GM10248 (cell line): ENCODE measurements around the gene SARS2.
"Not testable (repeated sequence)": the region's sequence is repeated elsewhere in the genome, so short reads cannot be mapped to it uniquely, and the experiment has no call there.

ENCODE experiments used
- CTCF ChIA-PET: fragments of 300-600 bp; sonication (Branson Sonifier 250); formaldehyde crosslinking; extraction: SDS; loops from one replicate; lab custom pipeline; 2021; ENCODE audit warnings: antibody characterized with exemption; lab: Yijun Ruan, JAX
- POLR2A ChIA-PET: fragments of 350-650 bp; sonication (Branson Sonifier 250); formaldehyde crosslinking; extraction: SDS; loops from one replicate; lab custom pipeline; 2020; ENCODE audit warnings: antibody characterized with exemption; lab: Yijun Ruan, JAX
- DNase-seq: peaks from one replicate; pipeline ENCODE4 v3.0.0; 2012; ENCODE audit errors: extremely low spot score
- TF ChIP-seq, protein P1 (sequence below): IDR thresholded peaks from 2 replicates; pipeline ENCODE4 v1.5.1; 2012; ENCODE audit warnings: mild to moderate bottlenecking, low read depth; ENCODE audit errors: extremely low read depth, missing control alignments, control extremely low read depth

Gene SARS2

DNA sequence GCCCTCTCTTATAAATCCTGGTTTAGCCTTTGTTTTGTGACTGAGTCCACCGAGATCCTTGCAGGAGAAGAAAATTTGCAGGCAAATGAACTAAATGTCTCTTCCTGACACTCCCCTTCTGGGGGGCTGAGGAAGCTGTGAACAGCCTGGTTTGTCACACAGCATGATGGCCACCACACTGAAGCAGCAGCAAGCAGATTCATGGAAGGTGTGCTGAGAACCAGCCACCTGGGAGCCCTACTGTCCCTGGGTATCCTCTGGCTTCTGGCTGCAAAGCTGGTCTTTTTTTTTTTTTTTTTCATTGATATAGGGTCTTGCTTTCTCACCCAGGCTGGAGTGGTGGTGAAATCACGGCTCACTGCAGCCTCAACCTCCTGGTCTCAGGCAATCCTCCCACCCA lies 11.4 kb upstream of the SARS2 start:
- ChIA-PET POLR2A (interaction anchor here (0.6 kb wide), 1 partner anchor 36 kb away, joined by 3 read pairs; no protein-coding TSS in a partner anchor), CTCF (interaction anchor here (1.0 to 2.5 kb wide), 2 partner anchors 10 to 12 kb away, joined by 3 to 8 read pairs; partner anchors contain the start of genes MRPS12 and SARS2)
- DNase-seq, result peak; percentile 2
- TF ChIP-seq, protein P1, sequence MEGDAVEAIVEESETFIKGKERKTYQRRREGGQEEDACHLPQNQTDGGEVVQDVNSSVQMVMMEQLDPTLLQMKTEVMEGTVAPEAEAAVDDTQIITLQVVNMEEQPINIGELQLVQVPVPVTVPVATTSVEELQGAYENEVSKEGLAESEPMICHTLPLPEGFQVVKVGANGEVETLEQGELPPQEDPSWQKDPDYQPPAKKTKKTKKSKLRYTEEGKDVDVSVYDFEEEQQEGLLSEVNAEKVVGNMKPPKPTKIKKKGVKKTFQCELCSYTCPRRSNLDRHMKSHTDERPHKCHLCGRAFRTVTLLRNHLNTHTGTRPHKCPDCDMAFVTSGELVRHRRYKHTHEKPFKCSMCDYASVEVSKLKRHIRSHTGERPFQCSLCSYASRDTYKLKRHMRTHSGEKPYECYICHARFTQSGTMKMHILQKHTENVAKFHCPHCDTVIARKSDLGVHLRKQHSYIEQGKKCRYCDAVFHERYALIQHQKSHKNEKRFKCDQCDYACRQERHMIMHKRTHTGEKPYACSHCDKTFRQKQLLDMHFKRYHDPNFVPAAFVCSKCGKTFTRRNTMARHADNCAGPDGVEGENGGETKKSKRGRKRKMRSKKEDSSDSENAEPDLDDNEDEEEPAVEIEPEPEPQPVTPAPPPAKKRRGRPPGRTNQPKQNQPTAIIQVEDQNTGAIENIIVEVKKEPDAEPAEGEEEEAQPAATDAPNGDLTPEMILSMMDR, result no peak

DNA sequence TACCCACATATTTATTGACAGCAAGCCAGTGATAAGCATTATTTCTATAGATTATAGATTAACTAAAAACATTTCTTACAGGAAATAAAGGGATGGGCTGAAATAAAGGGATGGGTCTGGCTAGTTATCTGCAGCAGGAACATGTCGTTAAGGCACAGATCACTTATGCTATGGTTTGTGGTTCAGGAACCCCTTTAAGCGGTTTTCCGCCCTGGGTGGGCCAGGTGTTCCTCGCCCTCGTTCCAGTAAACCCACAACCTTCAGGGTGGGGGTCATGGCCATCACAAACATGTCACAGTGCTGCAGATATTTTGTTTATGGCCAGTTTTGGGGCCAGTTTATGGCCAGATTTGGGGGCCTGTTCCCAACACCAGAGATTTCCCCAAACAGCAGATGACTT lies 10.9 kb upstream of the SARS2 start:
- CTCF ChIA-PET, result interaction anchor here (0.8 to 2.5 kb wide), 3 partner anchors 8 to 11 kb away, joined by 3 to 16 read pairs (median 13); partner anchors contain the start of genes MRPS12 and SARS2

DNA sequence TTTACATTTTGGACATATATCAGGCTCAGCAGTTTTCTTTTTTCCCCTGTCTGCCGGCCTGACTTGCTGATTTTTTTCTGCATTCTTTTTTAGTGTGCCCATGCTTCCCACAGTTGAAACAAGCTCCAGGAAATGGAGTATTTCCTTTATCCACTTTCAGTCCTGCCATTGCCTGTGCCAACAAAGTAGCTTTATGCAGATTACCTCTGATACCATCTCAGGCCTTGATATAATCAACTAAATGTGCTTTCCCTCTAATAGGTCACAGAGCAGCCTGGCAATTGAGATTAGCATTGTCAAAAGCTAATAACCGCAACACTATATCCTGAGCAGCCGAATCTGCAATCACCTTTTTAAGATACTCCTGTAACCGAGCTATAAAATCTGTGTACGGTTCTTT lies 9.4 kb upstream of the SARS2 start:
- ChIA-PET POLR2A (no interaction called here), CTCF (interaction anchor here (0.9 to 2.5 kb wide), 4 partner anchors 9 to 537 kb away, joined by 3 to 16 read pairs (median 8); partner anchors contain the start of genes FAM98C, MRPS12 and SARS2)
- DNase-seq, result no peak
- TF ChIP-seq, protein P1, result no peak

More for the DNA sequence above, 10.9 kb upstream of the SARS2 start:
- POLR2A ChIA-PET, result interaction anchor here (0.6 kb wide), 1 partner anchor 36 kb away, joined by 3 read pairs; no protein-coding TSS in a partner anchor
- DNase-seq, result not testable (repeated sequence)

DNA sequence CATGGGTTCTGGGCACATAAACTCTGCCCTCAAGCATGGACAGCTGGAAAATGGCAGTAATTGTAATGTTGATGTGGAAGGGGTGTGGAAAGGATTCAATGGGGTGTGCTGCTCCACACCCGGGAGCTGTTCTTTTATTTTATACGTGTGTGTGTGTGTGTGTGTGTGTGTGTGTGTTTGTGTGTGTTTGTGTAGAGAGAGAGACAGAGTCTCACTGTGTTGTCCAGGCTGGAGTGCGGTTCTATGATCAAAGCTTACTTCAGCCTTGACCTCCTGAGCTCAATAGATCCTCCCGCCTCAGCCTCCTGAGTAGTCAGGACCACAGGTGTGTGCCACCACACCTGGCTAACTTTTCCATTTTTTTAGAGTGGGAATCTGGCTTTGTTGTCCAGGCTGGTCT lies 3.0 kb upstream of the SARS2 start:
- TF ChIP-seq, protein P1, result no peak

DNA sequence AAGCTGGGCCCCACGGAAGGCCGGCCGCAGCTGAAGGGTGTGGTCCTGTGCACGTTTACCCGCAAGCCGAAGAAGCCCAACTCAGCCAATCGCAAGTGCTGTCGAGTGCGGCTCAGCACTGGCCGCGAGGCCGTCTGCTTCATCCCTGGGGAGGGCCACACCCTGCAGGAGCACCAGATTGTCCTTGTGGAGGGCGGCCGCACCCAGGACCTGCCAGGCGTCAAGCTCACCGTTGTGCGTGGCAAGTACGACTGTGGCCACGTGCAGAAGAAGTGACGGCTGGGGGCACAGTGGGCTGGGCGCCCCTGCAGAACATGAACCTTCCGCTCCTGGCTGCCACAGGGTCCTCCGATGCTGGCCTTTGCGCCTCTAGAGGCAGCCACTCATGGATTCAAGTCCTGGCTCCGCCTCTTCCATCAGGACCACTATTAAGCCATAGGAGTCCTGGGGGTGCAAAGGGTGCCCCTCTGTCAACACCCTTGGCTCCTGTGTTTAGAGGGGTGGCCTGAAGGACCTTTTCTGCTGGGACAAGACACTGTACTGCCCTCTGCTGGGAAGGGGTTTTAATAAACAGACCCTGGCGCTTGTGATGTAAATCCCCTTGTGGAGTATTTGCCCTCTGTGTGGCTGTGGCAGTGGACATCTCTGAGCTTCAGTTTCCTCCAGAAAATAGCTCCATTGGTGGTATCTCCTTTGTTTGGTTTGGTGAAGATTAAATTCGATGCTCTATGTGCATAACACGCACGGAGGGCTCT lies 2.0 kb upstream of the SARS2 start:
- ChIA-PET POLR2A (no interaction called here), CTCF (interaction anchor here (0.6 to 4.7 kb wide), 14 partner anchors 9 to 530 kb away, joined by 3 to 26 read pairs (median 4); partner anchors contain the start of gene FAM98C)
- DNase-seq, result no peak
- TF ChIP-seq, protein P1, result peak; percentile 36

More for the DNA sequence above, 3.0 kb upstream of the SARS2 start:
- DNase-seq, result no peak
- CTCF ChIA-PET, result interaction anchor here (0.6 to 4.7 kb wide), 10 partner anchors 8 to 531 kb away, joined by 3 to 26 read pairs (median 4); partner anchors contain the start of gene FAM98C
- POLR2A ChIA-PET, result interaction anchor here (0.7 kb wide), 1 partner anchor 565 kb away, joined by 3 read pairs; the partner anchor contains the start of gene DLL3

DNA sequence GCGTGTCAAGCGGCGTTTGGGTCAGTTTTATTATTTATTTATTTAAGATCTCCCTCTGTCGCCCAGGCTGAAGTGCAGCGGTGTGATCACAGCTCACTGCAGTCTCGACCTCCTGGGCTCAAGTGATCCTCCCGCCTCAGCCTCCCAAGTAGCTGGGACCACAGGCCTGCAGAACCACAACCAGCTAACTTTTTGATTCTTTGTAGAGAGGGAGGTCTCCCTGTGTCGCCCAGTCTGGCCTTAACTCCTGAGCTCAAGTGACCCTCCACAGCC lies 894 bp upstream of the SARS2 start:
- ChIA-PET CTCF (interaction anchor here (0.9 to 4.7 kb wide), 19 partner anchors 9 to 528 kb away, joined by 3 to 26 read pairs (median 5); partner anchors contain the start of gene FAM98C), POLR2A (no interaction called here)
- TF ChIP-seq, protein P1, result no peak
- no peak for DNase-seq
